Kidney epithelial cell (primary cell): ENCODE measurements around the gene NTM. TPM values are rescaled to one million over a fixed set of nuclear protein-coding genes. Genes with fewer than 3 reads are reported as not detected.

ENCODE experiments used
- DNase-seq: peaks from one replicate; pipeline ENCODE4 v3.0.0-alpha.2; 2010; ENCODE audit warnings: low read depth
- H3K27me3 ChIP-seq: 2 replicates; pipeline ENCODE4 v1.6.0; 2011; ENCODE audit warnings: low read length; ENCODE audit not compliant: control insufficient read depth, insufficient read depth
- H3K36me3 ChIP-seq: 2 replicates; pipeline ENCODE4 v1.5.1; 2011; ENCODE audit warnings: low read length; ENCODE audit not compliant: control insufficient read depth, insufficient read depth
- H3K4me3 ChIP-seq: 2 replicates; pipeline ENCODE4 v1.5.1; 2011; ENCODE audit warnings: low read depth, mild to moderate bottlenecking, control low read depth, low read length
- total RNA-seq: library from RNA; depleted of rRNA; stranded (reverse); fragments of >200 nt; gene quantifications from 2 replicates; pipeline ENCODE4 v1.2.3, GENCODE V29; 2015
- TF ChIP-seq, protein P1 (sequence below): IDR thresholded peaks from 2 replicates; pipeline ENCODE4 v1.5.1; 2011; ENCODE audit warnings: mild to moderate bottlenecking, moderate library complexity, low read length, control low read depth, inconsistent platforms; ENCODE audit not compliant: insufficient read depth, poor library complexity, severe bottlenecking

NTM gene
- total RNA-seq, 1 donor from 2014 or later = 111 TPM

- TF ChIP-seq, protein P1, sequence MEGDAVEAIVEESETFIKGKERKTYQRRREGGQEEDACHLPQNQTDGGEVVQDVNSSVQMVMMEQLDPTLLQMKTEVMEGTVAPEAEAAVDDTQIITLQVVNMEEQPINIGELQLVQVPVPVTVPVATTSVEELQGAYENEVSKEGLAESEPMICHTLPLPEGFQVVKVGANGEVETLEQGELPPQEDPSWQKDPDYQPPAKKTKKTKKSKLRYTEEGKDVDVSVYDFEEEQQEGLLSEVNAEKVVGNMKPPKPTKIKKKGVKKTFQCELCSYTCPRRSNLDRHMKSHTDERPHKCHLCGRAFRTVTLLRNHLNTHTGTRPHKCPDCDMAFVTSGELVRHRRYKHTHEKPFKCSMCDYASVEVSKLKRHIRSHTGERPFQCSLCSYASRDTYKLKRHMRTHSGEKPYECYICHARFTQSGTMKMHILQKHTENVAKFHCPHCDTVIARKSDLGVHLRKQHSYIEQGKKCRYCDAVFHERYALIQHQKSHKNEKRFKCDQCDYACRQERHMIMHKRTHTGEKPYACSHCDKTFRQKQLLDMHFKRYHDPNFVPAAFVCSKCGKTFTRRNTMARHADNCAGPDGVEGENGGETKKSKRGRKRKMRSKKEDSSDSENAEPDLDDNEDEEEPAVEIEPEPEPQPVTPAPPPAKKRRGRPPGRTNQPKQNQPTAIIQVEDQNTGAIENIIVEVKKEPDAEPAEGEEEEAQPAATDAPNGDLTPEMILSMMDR = no peak
- DNase-seq = no peak
- H3K27me3 ChIP-seq = no peaks in the 10 kb centered on the region
- H3K4me3 ChIP-seq = no peak overlapping the region
- no peaks in the 10 kb centered on the region for H3K36me3 ChIP-seq
These were observed 1003.2 kb downstream of the NTM start for GRCh38 chr11:132373405-132374143.

- no peak for DNase-seq
- Histone ChIP-seq H3K36me3 (no peaks in the 10 kb centered on the region), H3K27me3 (no peaks in the 10 kb centered on the region), H3K4me3 (no peak overlapping the region)
- TF ChIP-seq, protein P1 = no peak
These were observed 1009.1 kb downstream of the NTM start for GRCh38 chr11:132379540-132379939.
